HG03342 (cell line): ENCODE measurements around the gene BYSL.

Source experiments
- ATAC-seq: cut with Tn5 transposase; IDR thresholded peaks from one replicate; pipeline ENCODE4 v1.9.1; 2021; ENCODE audit warnings: mild to moderate bottlenecking, moderate library complexity; ENCODE audit not compliant: unreplicated experiment

BYSL gene

DNA sequence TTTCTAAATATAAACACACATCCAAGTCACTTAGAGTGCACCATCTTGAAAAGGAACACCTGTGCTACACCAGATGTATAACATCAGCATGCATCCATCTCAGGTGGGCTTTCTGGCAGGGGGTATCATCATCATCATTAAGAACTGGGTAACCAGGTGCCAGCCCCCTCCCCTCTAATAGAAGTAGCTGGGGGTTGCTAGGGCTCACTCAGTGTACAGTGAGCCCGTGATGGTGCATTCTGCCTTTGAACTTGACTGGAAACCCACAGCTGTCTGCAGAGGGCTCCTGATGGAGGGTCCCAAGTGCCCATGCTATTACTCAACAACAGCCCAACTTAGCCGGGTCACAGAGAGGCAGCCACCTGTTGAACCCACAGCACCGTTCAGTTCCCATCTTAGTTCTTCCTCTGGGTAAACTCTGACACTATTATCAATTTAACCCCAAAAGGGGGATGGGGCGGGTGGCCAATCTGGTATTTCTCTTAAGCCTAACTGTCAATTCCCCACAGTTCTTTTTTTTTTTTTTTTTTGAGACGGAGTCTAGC, 53.1 kb downstream of the BYSL start:
- no peak for ATAC-seq

DNA sequence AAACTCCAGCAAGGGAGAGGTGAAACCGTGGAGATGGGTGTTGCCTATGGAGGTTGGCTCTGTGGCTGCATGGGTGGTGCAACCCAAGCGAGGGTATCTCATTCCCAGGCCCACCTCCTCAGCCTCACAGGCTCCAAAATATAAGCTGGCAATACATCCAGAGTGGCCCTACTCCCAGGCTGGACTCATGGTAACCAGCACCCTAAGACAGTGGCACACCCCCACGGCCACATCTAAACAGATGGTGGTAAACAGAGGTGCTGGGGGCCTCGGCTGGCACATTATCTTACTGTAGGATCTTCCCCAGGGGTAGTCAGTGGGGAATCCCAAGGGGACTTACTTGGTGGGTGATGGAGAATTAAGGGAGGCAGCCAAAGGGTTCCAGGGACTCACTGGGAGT, 54.0 kb downstream of the BYSL start:
- no peak for ATAC-seq

DNA sequence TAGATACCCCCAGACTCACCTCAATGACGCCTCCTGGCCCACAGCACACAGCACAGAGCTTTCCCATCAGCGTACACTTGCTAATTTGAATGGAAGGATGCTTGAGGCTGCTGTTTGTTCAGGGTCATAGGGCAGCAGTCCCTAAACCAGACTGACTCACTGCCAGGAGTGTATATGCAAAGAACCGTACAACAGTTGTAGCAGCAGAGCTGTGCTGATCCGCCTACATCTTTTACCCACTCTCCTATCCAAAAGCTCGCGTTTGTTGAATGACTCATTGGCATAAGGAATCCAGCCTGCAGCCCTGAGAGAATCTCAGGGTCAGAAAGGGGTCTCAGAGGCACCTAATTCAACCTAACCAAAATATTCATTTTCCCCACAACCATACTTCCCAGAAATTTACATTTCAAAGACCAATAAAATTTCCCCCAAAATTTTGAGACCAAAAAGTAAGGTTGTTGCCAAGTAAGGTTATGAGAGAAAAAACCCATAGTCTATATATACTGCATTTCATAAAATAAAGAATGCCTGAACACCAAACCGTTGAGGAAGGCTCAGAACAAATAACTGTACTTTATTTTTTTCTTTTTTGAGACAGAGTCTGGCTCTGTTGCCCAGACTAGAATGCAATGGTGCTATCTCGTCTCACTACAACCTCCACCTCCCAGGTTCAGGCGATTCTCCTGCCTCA, 55.6 kb downstream of the BYSL start:
- ATAC-seq, result no peak
